ENCODE results near the gene LYRM2. TPM values are rescaled to one million over a fixed set of nuclear protein-coding genes. Genes with fewer than 3 reads are reported as not detected.

LYRM2 gene
- total RNA-seq, 1 experiment from 2014 or later: 39.4 TPM

- intact Hi-C loops (cut with micrococcal nuclease; ENCODE audit: unreplicated experiment): no loop called here
- DNase-seq (ENCODE audit: low read depth, low spot score) (no peak), ATAC-seq (no peak)
- Histone ChIP-seq H3K9me3 (ENCODE audit: control insufficient read depth, insufficient read depth, low read depth, low read length) (no peaks in the 10 kb centered on the region), H3K4me1 (ENCODE audit: control insufficient read depth, insufficient read depth, low read length) (no peaks in the 10 kb centered on the region), H3K36me3 (ENCODE audit: control insufficient read depth, insufficient read depth, low read length) (no peaks in the 10 kb centered on the region), H3K27me3 (ENCODE audit: control insufficient read depth, insufficient read depth, low read length) (no peaks in the 10 kb centered on the region), H3K4me3 (ENCODE audit: low read depth in 2 of 2, low read length in 2 of 2) (no peak overlapping the region), H3K27ac (ENCODE audit: low read length) (no peak overlapping the region)
- BruUV-seq (replicated peaks): no TSS peak
- ChIA-PET POLR2A (no interaction called here), CTCF (no interaction called here)
- TF ChIP-seq TCF7L2 (IDR thresholded peaks at IDR 0.05; ENCODE audit: low read depth, low read length) (no peak), CTCF (IDR thresholded peaks at IDR 0.05) (no peak), POLR2AphosphoS5 (IDR thresholded peaks at IDR 0.05; ENCODE audit: low read depth, low read length) (no peak)
- in situ Hi-C loops (cut with HindIII; ENCODE audit: low pct_unique_long_range_greater_than_20kb, low sequenced_read_pairs): no loop called here
Measured at GRCh38 chr6:89590133-89590532, 48.4 kb downstream of the LYRM2 start.

- intact Hi-C loops (cut with micrococcal nuclease; ENCODE audit: unreplicated experiment): no loop called here
- ChIA-PET POLR2A (no interaction called here), CTCF (no interaction called here)
- H3K27me3 ChIP-seq (ENCODE audit: control insufficient read depth, insufficient read depth, low read length): no peaks in the 10 kb centered on the region
- ATAC-seq (no peak), DNase-seq (ENCODE audit: low read depth, low spot score) (no peak)
- BruUV-seq (replicated peaks): no TSS peak
- no peak overlapping the region for H3K27ac ChIP-seq (ENCODE audit: low read length)
- H3K36me3 ChIP-seq (ENCODE audit: control insufficient read depth, insufficient read depth, low read length): no peaks in the 10 kb centered on the region
- no peak overlapping the region for H3K4me3 ChIP-seq (ENCODE audit: low read depth in 2 of 2, low read length in 2 of 2)
- no peaks in the 10 kb centered on the region for H3K9me3 ChIP-seq (ENCODE audit: control insufficient read depth, insufficient read depth, low read depth, low read length)
- in situ Hi-C loops (cut with HindIII; ENCODE audit: low pct_unique_long_range_greater_than_20kb, low sequenced_read_pairs): no loop called here
- TF ChIP-seq SIN3A (IDR thresholded peaks at IDR 0.05; ENCODE audit: borderline replicate concordance, insufficient read depth, low read depth, low read length): no peak
- no peak for TF ChIP-seq CTCF (IDR thresholded peaks at IDR 0.05)
- no peak for TF ChIP-seq REST (IDR thresholded peaks at IDR 0.05; ENCODE audit: insufficient read depth in 1 of 2, low read depth in 2 of 2, low read length in 1 of 2)
- no peak for TF ChIP-seq TCF7L2 (IDR thresholded peaks at IDR 0.05; ENCODE audit: low read depth, low read length)
- H3K4me1 ChIP-seq (ENCODE audit: control insufficient read depth, insufficient read depth, low read length): no peaks in the 10 kb centered on the region
Measured at GRCh38 chr6:89589297-89590025, 49.1 kb downstream of the LYRM2 start.

Measured in Panc1 (cell line).